HG03066 (cell line): ENCODE results near the gene ZNF334.

Source experiments
- ATAC-seq: cut with Tn5 transposase; IDR thresholded peaks from one replicate; pipeline ENCODE4 v1.9.1; 2021; ENCODE audit warnings: low read depth; ENCODE audit not compliant: unreplicated experiment

Gene ZNF334

GRCh38 chr20:46512943-46513844 lies at the start of gene ZNF334:
TSS of gene ZNF334 (minus strand) at chr20:46513559. CDS start at chr20:46512102, 1,457 bp downstream.
- ATAC-seq, result peak; percentile 68

DNA sequence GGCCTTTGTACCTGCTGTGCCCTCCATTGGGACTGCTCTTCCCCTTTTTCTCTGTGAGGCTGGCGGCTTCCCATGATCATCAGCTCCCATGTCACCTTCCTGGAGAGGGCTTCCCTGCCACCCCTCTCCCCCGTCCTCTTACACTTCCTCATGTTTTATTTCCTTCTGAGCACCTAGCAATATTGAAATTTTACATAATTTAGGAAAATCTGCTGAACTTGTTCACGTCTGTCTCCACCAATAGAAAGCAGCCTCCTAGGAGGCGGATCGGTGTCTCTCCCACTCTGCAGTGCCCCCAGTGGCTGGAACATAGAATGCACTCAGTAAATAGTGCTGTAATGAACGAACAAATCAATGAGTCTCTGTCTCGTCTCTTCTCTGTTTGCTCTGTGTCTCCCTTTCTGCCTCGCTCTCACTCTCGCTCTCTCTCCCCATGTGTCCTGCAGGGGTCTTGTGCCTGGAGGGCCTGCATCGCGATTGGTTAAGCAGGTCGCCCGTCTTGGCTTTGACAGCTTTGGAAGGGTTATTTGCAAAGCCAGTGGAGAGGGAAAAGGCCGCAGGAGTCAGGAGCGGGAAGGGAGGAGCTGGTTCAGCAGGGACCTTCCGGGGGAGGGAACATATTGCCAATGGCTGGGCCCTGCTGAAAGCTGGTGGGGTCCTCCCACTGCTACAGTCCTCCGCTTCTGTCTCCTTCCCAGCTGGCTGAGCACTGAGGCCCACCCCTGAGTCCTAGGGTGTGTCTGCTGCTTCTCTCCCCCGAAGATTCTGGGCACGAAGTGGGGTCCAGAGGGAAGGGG lies 49.2 kb upstream of the ZNF334 start:
- no peak for ATAC-seq

- ATAC-seq, result no peak
Observed at GRCh38 chr20:46562009-46562372, 48.6 kb upstream of the ZNF334 start.

DNA sequence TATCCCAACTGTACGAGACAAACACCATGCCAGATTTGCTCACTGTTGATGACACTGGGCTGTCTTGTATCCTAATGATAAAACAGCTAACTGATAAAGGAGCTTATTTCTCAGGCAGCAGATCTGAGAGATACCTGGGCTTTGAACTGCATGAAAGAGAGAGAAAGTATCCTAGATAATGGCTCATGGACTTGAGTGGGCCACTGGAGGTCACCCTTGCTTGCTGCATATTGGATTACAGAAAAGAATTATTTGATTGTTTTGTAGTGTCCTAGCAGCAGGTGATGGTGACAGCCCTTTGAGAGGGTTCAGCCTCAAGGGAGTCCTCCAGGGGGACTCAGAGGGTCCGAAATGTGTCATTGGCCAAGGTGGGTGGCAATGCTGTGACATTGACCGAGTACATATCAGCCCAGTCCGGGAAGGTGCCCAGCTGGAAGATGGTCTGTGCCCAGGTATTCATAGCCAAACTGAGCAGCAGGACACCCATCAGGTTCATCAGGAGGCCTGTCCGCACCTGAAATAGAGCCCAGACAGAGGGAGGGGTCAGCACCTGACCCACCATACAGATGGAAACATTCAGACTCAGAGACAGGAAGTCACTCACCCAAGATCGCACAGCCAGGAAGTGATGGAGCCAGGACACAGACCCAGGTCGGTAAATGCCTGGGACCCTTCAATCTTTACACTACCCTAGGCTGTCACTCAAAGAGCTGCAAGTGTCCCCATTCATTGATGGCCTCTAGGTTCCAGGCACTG lies 46.5 kb upstream of the ZNF334 start:
- no peak for ATAC-seq

DNA sequence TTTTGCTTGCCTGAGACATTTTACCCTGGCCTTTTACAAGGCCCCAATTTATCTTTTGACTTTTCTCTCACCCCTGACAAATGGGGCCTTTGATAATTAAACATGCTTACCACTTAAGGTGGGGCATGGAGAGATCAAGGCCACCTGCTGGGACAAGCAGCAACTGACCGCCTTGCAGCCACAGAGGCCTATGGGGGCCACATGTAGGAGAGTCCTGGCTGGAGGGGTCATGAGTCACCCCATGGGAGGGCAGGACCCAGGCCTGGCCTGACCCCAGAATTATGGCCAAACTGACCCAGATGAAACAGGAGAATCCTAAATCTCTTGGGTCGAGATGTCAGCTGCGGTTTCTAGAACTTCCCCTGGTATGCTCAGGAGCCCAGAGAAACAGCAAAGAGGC lies 45.6 kb upstream of the ZNF334 start:
- no peak for ATAC-seq

DNA sequence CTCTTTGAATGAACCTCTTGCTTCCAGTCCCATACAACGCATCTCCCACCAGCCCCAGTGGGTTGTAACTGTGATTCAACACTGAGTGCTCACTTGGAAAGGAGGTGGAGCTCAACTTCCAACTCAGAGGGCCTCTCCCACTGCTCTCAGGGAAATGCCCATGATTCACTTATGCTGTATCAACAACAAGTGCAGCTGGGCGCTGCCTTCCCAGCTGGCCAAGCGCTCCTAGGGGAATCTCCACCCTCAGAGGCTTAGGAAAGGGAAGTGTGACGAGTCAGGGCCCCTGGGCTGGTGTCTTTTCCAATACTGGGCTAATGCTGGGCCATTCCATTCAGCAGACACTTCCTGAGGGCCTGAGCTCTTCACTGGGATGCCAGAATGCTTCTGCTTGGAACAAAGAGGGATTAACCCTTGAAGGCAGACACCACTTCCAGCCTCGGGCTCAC lies 45.2 kb upstream of the ZNF334 start:
- no peak for ATAC-seq

GRCh38 chr20:46557231-46557956 lies 44.0 kb upstream of the ZNF334 start:
- no peak for ATAC-seq

DNA sequence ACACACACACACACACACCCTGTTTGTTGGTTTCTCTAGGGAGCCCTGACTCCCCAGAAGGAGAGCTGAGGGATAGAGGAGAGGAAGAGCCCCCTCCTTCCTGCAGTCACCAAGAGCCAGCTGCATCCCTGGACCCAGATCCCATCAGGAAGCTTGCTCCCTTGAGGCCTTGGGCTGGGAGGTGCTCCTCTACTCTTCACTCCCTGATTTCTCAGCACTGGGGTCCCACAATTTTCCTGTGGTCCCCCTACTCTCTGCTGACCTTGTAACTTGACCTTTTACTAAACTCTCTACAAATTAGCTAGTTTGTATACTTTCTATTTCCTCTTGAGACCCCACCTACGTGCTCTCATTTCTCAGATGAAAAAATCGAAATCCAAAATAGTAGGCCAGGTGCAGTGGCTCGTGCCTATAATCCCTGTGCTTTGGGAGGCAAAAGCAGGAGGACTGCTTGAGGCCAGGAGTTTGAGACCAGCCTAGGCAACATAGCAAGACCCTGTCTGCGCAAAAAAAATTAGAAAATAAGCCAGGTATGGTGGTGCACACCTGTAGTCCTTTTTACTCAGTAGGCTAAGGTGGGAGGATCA lies 42.1 kb upstream of the ZNF334 start:
- no peak for ATAC-seq

DNA sequence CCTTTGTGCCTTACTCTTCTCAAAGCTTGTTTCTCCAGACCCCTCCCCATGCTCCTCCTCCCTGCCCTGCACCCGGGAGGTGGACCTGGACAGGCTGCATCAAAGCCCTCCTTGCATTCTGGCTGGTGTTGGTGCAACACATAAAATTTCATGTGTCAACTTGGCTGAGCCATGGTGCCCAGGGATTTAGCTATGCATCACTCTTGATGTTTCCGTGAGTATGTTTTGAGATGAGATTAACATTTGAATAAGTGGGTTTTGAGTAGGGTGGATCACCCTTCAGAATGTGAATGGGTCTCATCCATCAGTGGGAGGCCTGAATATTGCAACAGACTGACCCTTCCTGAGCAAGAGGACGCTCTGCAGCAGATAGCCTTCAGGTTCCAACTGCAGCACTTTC lies 41.5 kb upstream of the ZNF334 start:
- ATAC-seq, result no peak

- no peak for ATAC-seq
Observed at GRCh38 chr20:46553926-46554325, 40.6 kb upstream of the ZNF334 start.

GRCh38 chr20:46552460-46553420 lies 39.4 kb upstream of the ZNF334 start:
- peak; percentile 54 for ATAC-seq

DNA sequence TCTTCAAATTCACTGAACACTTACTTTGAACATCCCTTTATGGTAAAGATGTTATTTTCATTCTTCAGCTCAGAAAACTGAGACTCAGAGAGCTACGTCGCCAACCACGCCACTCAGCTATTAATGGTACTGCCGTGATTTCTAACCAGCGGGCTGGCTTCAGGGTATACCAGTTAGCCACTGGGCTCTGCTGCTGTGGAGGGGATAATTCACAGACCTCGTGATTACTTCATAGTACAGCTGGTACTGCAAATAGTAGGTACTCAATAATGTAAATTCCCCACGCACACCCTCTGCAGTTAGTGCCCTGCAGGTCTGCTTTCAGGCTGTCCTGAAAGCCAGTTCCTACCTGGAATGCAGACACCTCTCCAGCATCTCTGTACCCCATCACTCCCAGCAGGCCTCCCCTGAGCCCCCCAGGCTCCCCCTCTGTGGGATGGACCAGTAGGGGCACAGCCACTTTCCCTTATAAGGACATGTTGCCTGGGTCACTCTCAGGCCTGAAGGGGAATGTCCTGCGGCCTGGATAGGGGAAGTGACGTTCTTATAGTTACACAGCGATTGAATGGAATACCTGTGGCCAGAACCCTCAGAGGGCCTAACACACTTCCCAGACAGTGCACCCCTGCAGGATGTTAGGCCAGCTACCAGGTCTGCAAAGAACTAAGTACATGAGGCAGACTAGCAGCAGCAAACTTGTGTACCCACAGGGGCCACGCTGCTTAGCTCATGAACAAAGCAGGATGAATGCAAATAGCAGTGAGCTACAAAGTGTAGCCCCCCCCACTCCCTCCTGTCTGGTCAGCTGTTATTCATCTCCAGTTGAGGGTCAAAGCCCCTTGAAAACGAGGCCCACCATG lies 38.4 kb upstream of the ZNF334 start:
- ATAC-seq, result no peak

GRCh38 chr20:46550461-46550860 lies 37.1 kb upstream of the ZNF334 start, which contains the start of gene OCSTAMP:
TSS of gene OCSTAMP (minus strand) at chr20:46550654. CDS start at chr20:46550560, 94 bp downstream.
- ATAC-seq, result no peak

- ATAC-seq, result no peak
Observed at GRCh38 chr20:46549188-46549972, 36.0 kb upstream of the ZNF334 start.

DNA sequence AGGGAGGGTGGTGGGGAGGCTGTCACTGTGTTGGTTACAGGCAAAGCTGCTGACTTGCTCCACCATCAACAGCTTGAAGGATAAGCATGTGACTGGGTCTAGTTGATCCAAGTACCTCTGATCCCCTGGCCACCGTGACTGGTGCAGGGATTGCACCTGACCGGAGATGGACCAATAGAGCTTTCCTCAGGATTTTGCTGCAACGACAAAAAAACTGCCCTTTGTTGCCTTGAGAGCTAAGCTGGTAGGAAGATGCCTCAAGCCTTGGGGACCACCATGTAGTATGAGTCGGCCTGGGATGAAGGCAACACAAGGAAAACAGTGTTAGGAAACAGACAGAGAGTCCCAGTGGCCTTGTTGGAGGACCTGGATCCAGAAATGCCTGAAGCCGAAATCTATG lies 35.3 kb upstream of the ZNF334 start:
- no peak for ATAC-seq

- ATAC-seq, result no peak
Observed at GRCh38 chr20:46547995-46548394, 34.6 kb upstream of the ZNF334 start.

- ATAC-seq, result no peak
Observed at GRCh38 chr20:46546936-46547335, 33.6 kb upstream of the ZNF334 start.
